Transverse colon (tissue), 3 donors: ENCODE results near the gene CNTN4.

ENCODE experiments used
- POLR2A ChIP-seq: fragments of 450-650 bp; IDR thresholded peaks from one replicate; pipeline ENCODE4 v1.6.1; 2016; ENCODE audit warnings: antibody characterized with exemption, mild to moderate bottlenecking, moderate library complexity
- POLR2AphosphoS5 ChIP-seq, 3 donors: sonication (generic); formaldehyde crosslinking; IDR thresholded peaks; one replicate each; pipeline ENCODE4 v1.6.1; 2016; ENCODE audit warnings: antibody characterized with exemption in 3 of 3

- TF ChIP-seq POLR2A = no peak
- TF ChIP-seq POLR2AphosphoS5 (IDR thresholded peaks at IDR 0.05) = no peak
Measured at GRCh38 chr3:2154621-2155020, 56.0 kb downstream of the CNTN4 start.
